ENCODE measurements around the gene PTPRF.

Gene PTPRF

DNA sequence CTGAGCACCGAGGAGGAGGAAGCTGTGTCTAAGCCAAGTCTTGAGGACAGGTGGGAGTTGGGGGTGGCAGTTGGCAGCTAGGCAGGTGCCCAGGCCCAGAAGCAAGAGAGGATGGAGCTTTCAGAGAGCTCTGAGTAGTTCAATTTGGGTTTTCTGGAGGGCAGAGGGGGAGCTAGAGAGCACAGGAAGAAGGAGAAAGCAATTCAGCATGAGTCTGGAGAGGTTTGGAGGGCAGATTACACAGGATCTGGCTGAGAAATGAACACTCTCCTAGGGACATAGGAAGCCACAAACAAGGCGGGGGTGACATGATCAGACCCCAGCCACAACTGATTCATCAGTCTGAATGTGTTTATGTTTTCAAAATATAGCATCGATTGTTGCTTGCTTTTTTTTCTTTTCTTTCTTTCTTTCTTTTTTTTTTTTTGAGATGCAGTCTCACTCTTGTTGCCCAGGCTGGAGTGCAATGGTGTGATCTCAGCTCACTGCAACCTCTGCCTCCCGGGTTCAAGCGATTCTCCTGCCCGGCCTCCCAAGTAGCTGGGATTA is 23.8 kb downstream of the PTPRF start:
- H3K4me3 ChIP-seq (ENCODE audit: low read depth, low read length), result no peak overlapping the region
- TF ChIP-seq, protein P1, sequence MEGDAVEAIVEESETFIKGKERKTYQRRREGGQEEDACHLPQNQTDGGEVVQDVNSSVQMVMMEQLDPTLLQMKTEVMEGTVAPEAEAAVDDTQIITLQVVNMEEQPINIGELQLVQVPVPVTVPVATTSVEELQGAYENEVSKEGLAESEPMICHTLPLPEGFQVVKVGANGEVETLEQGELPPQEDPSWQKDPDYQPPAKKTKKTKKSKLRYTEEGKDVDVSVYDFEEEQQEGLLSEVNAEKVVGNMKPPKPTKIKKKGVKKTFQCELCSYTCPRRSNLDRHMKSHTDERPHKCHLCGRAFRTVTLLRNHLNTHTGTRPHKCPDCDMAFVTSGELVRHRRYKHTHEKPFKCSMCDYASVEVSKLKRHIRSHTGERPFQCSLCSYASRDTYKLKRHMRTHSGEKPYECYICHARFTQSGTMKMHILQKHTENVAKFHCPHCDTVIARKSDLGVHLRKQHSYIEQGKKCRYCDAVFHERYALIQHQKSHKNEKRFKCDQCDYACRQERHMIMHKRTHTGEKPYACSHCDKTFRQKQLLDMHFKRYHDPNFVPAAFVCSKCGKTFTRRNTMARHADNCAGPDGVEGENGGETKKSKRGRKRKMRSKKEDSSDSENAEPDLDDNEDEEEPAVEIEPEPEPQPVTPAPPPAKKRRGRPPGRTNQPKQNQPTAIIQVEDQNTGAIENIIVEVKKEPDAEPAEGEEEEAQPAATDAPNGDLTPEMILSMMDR (IDR thresholded peaks at IDR 0.05; ENCODE audit: low read depth, low read length), result peak; percentile 75

DNA sequence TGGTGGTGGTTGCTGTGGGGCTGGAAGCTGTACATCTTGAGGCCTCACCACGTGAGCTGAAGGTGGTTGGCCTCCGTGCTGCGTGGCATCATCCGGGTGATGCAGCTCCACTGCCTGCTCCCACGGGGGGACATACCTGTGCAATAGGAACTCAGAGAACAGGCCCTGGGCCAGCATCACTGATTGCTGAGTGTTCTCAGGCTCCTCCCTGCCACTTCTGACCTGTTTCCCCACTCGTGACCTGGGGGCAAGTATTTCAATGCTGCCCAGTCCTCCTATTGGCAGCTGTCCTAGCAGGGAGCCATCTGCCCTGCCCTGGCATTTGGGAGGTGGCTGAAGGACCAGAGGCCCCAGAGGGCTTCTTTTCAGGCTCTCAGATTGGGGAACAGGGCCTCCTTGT is 26.1 kb downstream of the PTPRF start:
- no peak overlapping the region for H3K4me3 ChIP-seq (ENCODE audit: low read depth, low read length)
- TF ChIP-seq, protein P1 (IDR thresholded peaks at IDR 0.05; ENCODE audit: low read depth, low read length), result no peak

DNA sequence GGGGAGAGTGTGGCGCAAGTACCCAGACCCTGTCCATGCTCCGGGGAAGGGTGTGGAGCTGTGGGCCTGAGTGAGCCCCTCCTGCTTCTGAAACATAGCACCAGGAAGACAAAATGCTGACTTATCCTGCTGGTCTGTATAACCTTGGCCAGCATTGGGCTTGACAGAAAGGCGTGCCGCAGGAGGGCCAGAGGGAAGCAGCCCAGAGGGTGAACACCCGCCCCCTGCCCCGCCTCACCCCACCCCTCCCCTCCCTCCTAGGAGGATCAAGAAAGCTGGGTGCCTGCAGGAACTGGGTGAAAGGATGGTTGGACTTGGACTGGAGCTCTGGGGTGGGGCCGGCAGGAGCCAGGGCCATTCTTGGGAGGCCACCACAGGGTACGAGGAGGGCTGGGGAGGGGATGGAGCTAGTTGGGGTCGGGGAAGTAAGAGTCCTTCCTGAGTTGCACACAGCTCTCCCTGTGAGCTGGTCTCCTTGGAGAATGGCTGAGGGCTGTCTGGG is 27.1 kb downstream of the PTPRF start:
- no peak overlapping the region for H3K4me3 ChIP-seq (ENCODE audit: low read depth, low read length)
- TF ChIP-seq, protein P1 (IDR thresholded peaks at IDR 0.05; ENCODE audit: low read depth, low read length), result no peak

GRCh38 chr1:43558346-43558841 is 27.7 kb downstream of the PTPRF start:
- H3K4me3 ChIP-seq (ENCODE audit: low read depth, low read length), result no peak overlapping the region
- TF ChIP-seq, protein P1 (IDR thresholded peaks at IDR 0.05; ENCODE audit: low read depth, low read length), result no peak

GRCh38 chr1:43559714-43560113 is 29.0 kb downstream of the PTPRF start:
- H3K4me3 ChIP-seq (ENCODE audit: low read depth, low read length), result no peak overlapping the region
- TF ChIP-seq, protein P1 (IDR thresholded peaks at IDR 0.05; ENCODE audit: low read depth, low read length), result no peak

DNA sequence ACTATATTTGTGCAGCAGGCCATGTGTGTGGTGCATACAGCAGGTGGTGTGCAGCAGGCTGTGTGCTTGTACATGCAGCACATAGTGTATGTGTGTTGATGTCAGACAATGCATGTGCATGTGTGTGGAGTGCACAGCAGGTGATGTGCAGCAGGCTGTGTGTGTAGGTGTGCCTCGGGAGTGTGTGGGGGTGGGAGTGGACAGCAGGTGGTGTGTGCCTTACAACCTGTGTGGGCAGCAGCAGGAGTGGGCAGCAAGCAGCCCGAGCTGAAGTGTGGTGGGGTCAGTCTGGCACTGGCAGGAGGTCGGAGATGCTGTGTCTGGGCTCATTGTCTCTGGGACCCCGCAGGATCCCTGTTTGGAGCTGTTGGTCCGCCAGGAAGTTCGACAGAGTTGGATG is 29.6 kb downstream of the PTPRF start:
- TF ChIP-seq, protein P1 (IDR thresholded peaks at IDR 0.05; ENCODE audit: low read depth, low read length), result no peak
- no peak overlapping the region for H3K4me3 ChIP-seq (ENCODE audit: low read depth, low read length)

GRCh38 chr1:43563876-43564539 is 33.3 kb downstream of the PTPRF start:
- no peak overlapping the region for H3K4me3 ChIP-seq (ENCODE audit: low read depth, low read length)
- TF ChIP-seq, protein P1 (IDR thresholded peaks at IDR 0.05; ENCODE audit: low read depth, low read length), result no peak

All from WI38 (cell line).